ENCODE data around the gene CRPPA.

The CRPPA gene

GRCh38 chr7:16416289-16417282 is 4.8 kb downstream of the CRPPA start:
- DNase-seq (ENCODE audit: insufficient read length, low spot score): no peak
- TF ChIP-seq POLR2A (IDR thresholded peaks at IDR 0.05; ENCODE audit: low read depth, low read length): no peak
- peak; percentile 82 for FAIRE-seq

- TF ChIP-seq POLR2A (IDR thresholded peaks at IDR 0.05; ENCODE audit: low read depth, low read length): no peak
- FAIRE-seq: no peak
Measured at GRCh38 chr7:16412274-16413254, 8.8 kb downstream of the CRPPA start.

GRCh38 chr7:16411391-16411790 is 9.9 kb downstream of the CRPPA start:
- no peak for TF ChIP-seq POLR2A (IDR thresholded peaks at IDR 0.05; ENCODE audit: low read depth, low read length)
- DNase-seq (ENCODE audit: insufficient read length, low spot score): no peak
- peak; percentile 43 for FAIRE-seq

More at GRCh38 chr7:16412274-16413254, 8.8 kb downstream of the CRPPA start:
- DNase-seq (ENCODE audit: insufficient read length, low spot score): no peak

GRCh38 chr7:16409777-16410176 is 11.6 kb downstream of the CRPPA start:
- no peak for TF ChIP-seq POLR2A (IDR thresholded peaks at IDR 0.05; ENCODE audit: low read depth, low read length)
- no peak for FAIRE-seq
- no peak for DNase-seq (ENCODE audit: insufficient read length, low spot score)

DNA sequence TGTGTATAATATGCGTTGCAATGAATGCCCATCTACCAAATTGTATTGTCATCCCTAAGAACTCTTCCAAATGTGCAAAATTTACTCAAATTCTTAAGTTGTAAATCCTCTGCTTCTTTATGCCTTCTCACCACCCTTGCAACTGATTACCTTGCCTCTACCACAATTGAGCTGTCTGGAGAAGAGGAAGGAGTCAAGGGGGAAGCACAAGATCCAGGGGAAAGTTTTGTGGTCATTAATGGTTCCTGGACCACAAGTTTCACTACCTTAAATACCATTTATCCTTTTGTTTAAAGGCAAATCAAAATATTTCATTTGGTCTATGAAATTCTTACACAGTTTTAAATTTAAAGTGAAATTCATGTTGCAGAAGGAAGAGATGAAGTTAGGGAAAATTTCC is 16.7 kb downstream of the CRPPA start:
- no peak for FAIRE-seq
- no peak for DNase-seq (ENCODE audit: insufficient read length, low spot score)
- no peak for TF ChIP-seq POLR2A (IDR thresholded peaks at IDR 0.05; ENCODE audit: low read depth, low read length)

GRCh38 chr7:16403475-16403874 is 17.9 kb downstream of the CRPPA start:
- no peak for TF ChIP-seq POLR2A (IDR thresholded peaks at IDR 0.05; ENCODE audit: low read depth, low read length)
- DNase-seq (ENCODE audit: insufficient read length, low spot score) (no peak), FAIRE-seq (no peak)

DNA sequence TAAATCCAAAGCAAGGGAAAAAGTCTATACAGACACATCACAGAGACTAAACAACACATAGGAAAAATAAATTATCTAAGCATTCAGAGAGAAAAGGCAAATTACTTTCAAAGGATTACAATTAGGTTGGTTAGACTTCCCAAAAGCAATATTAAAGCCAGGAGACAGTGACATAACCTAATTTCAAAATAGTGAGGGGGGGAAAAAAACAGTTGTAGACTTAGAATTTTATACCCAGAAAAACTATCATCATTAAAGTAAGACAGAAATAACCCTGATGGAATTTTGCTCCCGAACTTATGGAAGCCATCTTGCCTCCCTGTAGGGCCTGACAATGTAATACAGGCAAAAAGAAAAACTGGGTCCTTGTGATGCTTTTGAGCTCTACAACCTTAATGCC is 18.4 kb downstream of the CRPPA start:
- FAIRE-seq (no peak), DNase-seq (ENCODE audit: insufficient read length, low spot score) (no peak)
- no peak for TF ChIP-seq POLR2A (IDR thresholded peaks at IDR 0.05; ENCODE audit: low read depth, low read length)

- TF ChIP-seq POLR2A (IDR thresholded peaks at IDR 0.05; ENCODE audit: low read depth, low read length): no peak
- FAIRE-seq (no peak), DNase-seq (ENCODE audit: insufficient read length, low spot score) (no peak)
Measured at GRCh38 chr7:16402091-16402490, 19.2 kb downstream of the CRPPA start.

DNA sequence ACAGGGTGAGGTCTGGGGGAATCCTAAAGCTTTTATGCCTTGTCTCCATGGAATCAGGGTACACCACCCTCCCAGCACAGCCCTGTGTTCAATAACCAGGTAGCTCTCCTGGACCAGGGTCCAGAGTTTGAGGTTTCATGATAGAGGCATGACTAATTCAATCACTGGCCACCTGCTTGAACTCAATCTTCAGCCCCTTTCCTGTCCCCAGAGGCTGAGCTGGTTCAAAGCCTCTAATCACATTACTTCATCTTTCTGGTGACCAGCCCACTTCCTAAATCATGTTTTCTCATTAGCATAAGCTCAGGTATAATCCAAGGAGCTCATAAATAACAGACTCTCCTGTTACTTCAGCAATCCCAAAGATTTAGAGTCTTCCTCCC is 20.5 kb downstream of the CRPPA start:
- DNase-seq (ENCODE audit: insufficient read length, low spot score): no peak
- FAIRE-seq: no peak
- TF ChIP-seq POLR2A (IDR thresholded peaks at IDR 0.05; ENCODE audit: low read depth, low read length): no peak

- no peak for TF ChIP-seq POLR2A (IDR thresholded peaks at IDR 0.05; ENCODE audit: low read depth, low read length)
- no peak for FAIRE-seq
- no peak for DNase-seq (ENCODE audit: insufficient read length, low spot score)
Measured at GRCh38 chr7:16399916-16400892, 21.1 kb downstream of the CRPPA start.

DNA sequence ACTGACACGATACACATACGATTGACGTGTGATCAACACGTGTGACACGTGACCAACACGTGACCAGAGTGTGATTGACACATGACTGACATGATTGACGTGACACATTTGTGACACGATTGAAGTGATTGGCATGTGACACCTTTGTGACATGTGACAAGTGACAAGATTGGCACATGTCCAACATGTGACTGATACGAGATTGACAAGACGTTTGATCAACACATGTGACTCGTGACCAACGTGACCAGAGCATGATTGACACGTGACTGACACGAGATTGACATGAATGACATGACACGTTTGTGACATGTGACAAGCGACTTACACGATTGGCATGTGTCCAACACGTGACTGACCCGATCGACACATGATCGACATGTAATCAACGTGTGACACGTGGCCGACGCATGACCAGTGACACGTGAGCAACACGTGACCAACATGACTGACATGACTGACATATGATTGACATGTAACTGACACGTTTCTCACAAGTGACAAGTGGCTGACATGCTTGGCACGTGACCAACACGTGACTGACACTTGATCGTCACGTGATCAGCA is 22.0 kb downstream of the CRPPA start:
- TF ChIP-seq POLR2A (IDR thresholded peaks at IDR 0.05; ENCODE audit: low read depth, low read length): no peak
- DNase-seq (ENCODE audit: insufficient read length, low spot score) (no peak), FAIRE-seq (no peak)

DNA sequence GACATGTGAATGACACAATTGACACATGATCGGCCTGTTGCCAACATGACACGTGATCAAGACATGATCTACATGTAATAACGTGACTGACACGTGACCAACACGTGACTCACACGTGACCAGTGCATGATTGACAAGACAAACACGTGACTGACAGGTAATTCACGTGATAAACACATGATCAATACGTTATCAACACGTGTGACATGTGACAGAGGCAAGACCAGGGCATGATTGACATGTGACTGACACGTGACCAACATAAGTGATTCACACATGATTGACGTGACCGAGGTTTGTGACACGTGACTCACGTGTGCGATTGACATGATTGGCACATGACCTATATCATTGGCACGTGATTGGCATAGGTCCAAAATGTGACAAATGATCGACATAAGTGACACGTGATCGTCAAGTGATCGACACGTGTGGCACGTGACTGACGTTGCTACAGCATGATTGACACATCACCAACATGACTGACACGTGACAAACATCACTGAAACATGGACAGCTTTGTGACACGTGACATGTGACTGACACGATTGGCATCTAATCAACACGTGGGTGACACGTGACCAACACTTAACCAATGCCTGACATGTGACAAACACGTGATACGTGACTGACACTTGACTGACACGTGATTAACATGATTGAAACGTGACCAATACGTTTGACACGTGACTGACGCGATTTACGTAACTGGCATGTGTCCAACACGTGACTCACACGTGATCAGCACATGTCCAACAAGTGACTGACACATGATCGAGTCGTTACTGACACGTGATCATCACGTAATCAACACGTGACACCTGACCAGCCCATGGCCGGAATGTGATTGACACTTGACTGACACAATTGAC is 23.0 kb downstream of the CRPPA start:
- TF ChIP-seq POLR2A (IDR thresholded peaks at IDR 0.05; ENCODE audit: low read depth, low read length): no peak; the same call in none of the 2 replicates
- no peak for DNase-seq (ENCODE audit: insufficient read length, low spot score)
- no peak for FAIRE-seq

All from H54 (cell line).